Keratinocyte (primary cell): ENCODE measurements around the gene PNPLA8. TPM values are rescaled to one million over a fixed set of nuclear protein-coding genes. Genes with fewer than 3 reads are reported as not detected.

ENCODE experiments used
- DNase-seq: peaks from one replicate; pipeline ENCODE4 v3.0.0-alpha.2; 2011; ENCODE audit warnings: low read depth, missing footprints, low spot score
- FAIRE-seq: peaks from 2 replicates; lab custom pipeline; 2011; peaks lifted over from hg19 to GRCh38; lab: Jason Lieb, UNC
- H2AFZ ChIP-seq: 2 replicates; pipeline ENCODE4 v1.6.0; 2012; ENCODE audit warnings: low read length, control low read depth, inconsistent platforms; ENCODE audit not compliant: control insufficient read depth
- H3K27ac ChIP-seq: 2 replicates; pipeline ENCODE4 v1.5.1; 2011; ENCODE audit warnings: low read length; ENCODE audit not compliant: control insufficient read depth, insufficient read depth
- H3K27me3 ChIP-seq: 3 replicates; pipeline ENCODE4 v1.6.0; 2011; ENCODE audit warnings: low read length; ENCODE audit not compliant: control insufficient read depth, insufficient read depth; ENCODE audit errors: extremely low read depth
- H3K36me3 ChIP-seq, 2 experiments: 2 replicates in 1 of 2; 3 replicates in 1 of 2; pipeline ENCODE4 v1.5.1; 2011; ENCODE audit warnings: low read length in 2 of 2, mild to moderate bottlenecking in 1 of 2; ENCODE audit not compliant: control insufficient read depth in 2 of 2, insufficient read depth in 2 of 2; ENCODE audit errors: extremely low read depth in 1 of 2
- H3K4me1 ChIP-seq: 3 replicates; pipeline ENCODE4 v1.5.1; 2011; ENCODE audit warnings: low read length; ENCODE audit not compliant: control insufficient read depth, insufficient read depth; ENCODE audit errors: extremely low read depth
- H3K4me2 ChIP-seq: 3 replicates; pipeline ENCODE4 v1.6.0; 2011; ENCODE audit warnings: low read depth, low read length; ENCODE audit not compliant: control insufficient read depth, insufficient read depth; ENCODE audit errors: extremely low read depth
- H3K4me3 ChIP-seq, 3 experiments: fragments of 200-600 bp in 1 of 3; sonication (generic) in 1 of 3; 2 replicates in 2 of 3; 3 replicates in 1 of 3; pipeline ENCODE4 v1.5.1; 2011 to 2016; ENCODE audit warnings: low read length in 3 of 3, mild to moderate bottlenecking in 3 of 3, control low read depth in 2 of 3, inconsistent platforms in 1 of 3, low read depth in 1 of 3, mixed read lengths in 1 of 3, mixed run types in 1 of 3, moderate library complexity in 1 of 3; ENCODE audit not compliant: control insufficient read depth in 2 of 3, insufficient read depth in 2 of 3; ENCODE audit errors: extremely low read depth in 1 of 3
- H3K79me2 ChIP-seq: 2 replicates; pipeline ENCODE4 v1.6.0; 2012; ENCODE audit warnings: low read length; ENCODE audit not compliant: control insufficient read depth, insufficient read depth
- H3K9ac ChIP-seq: 3 replicates; pipeline ENCODE4 v1.6.0; 2011; ENCODE audit warnings: low read length; ENCODE audit not compliant: control insufficient read depth, insufficient read depth; ENCODE audit errors: extremely low read depth
- H3K9me1 ChIP-seq: 3 replicates; pipeline ENCODE4 v1.6.0; 2011; ENCODE audit warnings: low read length; ENCODE audit not compliant: control insufficient read depth, insufficient read depth; ENCODE audit errors: extremely low read depth
- H3K9me3 ChIP-seq: 2 replicates; pipeline ENCODE4 v1.5.1; 2012; ENCODE audit warnings: low read depth, low read length; ENCODE audit not compliant: control insufficient read depth
- H4K20me1 ChIP-seq: 3 replicates; pipeline ENCODE4 v1.6.0; 2011; ENCODE audit warnings: low read length; ENCODE audit not compliant: control insufficient read depth, insufficient read depth; ENCODE audit errors: extremely low read depth
- EZH2 ChIP-seq: IDR thresholded peaks from one replicate; pipeline ENCODE4 v1.6.1; 2012; ENCODE audit warnings: inconsistent platforms, mild to moderate bottlenecking, low read length, moderate library complexity
- dilution Hi-C: fragments of 300-500 bp; cut with MboI; formaldehyde crosslinking; loops from one replicate; pipeline ENCODE4 v1.7.0; 2020; ENCODE audit warnings: low sequenced_read_pairs; ENCODE audit not compliant: extremely low pct_ligation_motif_present
- polyA plus RNA-seq, 5 experiments: library from polyadenylated mRNA; depleted of rRNA in 3 of 5; stranded (reverse) in 3 of 5; stranded (forward) in 1 of 5; unstranded in 1 of 5; fragments of >200 nt; gene quantifications; 1 replicate in 1 of 5; 2 replicates in 3 of 5; 3 replicates in 1 of 5; pipeline versions ENCODE4 v1.2.1 to v1.2.3, GENCODE V29; 2011 to 2012; ENCODE audit warnings: missing spikeins in 2 of 5, low read depth in 1 of 5, low replicate concordance in 1 of 5
- TF ChIP-seq, protein P1 (sequence below), 3 experiments: IDR thresholded peaks in 1 of 3; conservative IDR thresholded peaks in 1 of 3; optimal IDR thresholded peaks in 1 of 3; 2 replicates in 2 of 3; 3 replicates in 1 of 3; pipeline versions ENCODE3 to v1.5.1; 2011; ENCODE audit warnings: low read length in 3 of 3, mild to moderate bottlenecking in 3 of 3, moderate library complexity in 2 of 3, control low read depth in 1 of 3, inconsistent platforms in 1 of 3; ENCODE audit not compliant: insufficient read depth in 2 of 3; ENCODE audit errors: extremely low read depth in 1 of 3

The PNPLA8 gene
- polyA plus RNA-seq, 1 donor (not counting 4 experiments of a cell fraction or from before 2014, with no cell fraction given): 23.1 TPM

DNA sequence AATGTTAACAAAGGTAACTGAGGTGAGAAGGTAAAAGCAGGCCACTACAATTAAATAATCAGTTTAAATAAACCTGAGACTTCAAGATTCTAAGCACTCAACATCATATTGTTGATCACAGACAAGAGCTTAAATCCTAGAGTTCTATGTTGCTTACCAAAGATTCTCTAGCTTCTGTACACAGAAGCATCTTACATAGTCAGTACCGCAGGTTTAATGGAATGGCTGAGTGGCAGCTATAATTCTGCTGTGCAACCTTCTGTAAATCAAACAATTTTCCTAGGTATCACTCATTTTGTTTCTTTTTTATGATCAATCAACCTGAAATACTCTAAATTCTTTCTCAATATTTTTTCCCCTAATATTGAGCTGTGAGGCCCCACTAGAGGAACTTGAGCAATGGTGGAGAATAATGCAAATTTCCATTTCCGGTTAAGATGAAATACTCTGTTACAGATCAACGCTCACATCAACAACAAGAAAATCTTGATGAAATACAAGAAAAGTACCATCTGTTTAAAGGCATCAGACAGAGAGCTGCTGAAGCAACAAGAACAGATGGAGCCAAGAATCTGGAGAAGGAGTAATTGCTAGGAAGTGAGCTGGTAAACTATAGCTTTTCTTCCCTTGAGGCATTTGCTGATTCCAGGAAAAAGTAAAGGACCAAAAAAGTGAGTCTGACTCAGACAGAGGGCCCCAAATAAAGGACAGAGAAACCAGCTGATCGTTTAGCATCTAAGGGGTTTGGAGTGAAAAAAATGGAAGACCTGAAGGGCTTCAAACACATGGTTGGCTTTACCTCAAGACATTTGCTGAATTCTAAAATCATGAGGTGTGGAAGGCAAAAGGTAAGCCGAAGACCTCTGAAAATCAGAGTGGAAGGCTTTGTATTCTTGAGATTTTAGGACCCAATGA, 22.6 kb downstream of the PNPLA8 start:
- Histone ChIP-seq H3K9ac (no peak overlapping the region), H2AFZ (no peak overlapping the region), H3K4me1 (no peaks in the 10 kb centered on the region), H3K27ac (no peak overlapping the region), H3K9me3 (no peaks in the 10 kb centered on the region), H4K20me1 (no peaks in the 10 kb centered on the region), H3K79me2 (no peaks in the 10 kb centered on the region), H3K36me3 (no peaks in the 10 kb centered on the region), H3K4me2 (no peak overlapping the region), H3K4me3 (no peak overlapping the region), H3K9me1 (no peaks in the 10 kb centered on the region), H3K27me3 (no peaks in the 10 kb centered on the region)
- FAIRE-seq: no peak
- no peak for TF ChIP-seq EZH2
- TF ChIP-seq, protein P1, sequence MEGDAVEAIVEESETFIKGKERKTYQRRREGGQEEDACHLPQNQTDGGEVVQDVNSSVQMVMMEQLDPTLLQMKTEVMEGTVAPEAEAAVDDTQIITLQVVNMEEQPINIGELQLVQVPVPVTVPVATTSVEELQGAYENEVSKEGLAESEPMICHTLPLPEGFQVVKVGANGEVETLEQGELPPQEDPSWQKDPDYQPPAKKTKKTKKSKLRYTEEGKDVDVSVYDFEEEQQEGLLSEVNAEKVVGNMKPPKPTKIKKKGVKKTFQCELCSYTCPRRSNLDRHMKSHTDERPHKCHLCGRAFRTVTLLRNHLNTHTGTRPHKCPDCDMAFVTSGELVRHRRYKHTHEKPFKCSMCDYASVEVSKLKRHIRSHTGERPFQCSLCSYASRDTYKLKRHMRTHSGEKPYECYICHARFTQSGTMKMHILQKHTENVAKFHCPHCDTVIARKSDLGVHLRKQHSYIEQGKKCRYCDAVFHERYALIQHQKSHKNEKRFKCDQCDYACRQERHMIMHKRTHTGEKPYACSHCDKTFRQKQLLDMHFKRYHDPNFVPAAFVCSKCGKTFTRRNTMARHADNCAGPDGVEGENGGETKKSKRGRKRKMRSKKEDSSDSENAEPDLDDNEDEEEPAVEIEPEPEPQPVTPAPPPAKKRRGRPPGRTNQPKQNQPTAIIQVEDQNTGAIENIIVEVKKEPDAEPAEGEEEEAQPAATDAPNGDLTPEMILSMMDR (optimal IDR thresholded peaks at IDR 0.05 in 1 of 3, IDR thresholded peaks at IDR 0.05 in 1 of 3, conservative IDR thresholded peaks at IDR 0.05 in 1 of 3; ENCODE audit: extremely low read depth in 1 of 3, insufficient read depth in 2 of 3, low read length in 3 of 3): no peak
- no peak for DNase-seq
- dilution Hi-C loops: no loop called here

DNA sequence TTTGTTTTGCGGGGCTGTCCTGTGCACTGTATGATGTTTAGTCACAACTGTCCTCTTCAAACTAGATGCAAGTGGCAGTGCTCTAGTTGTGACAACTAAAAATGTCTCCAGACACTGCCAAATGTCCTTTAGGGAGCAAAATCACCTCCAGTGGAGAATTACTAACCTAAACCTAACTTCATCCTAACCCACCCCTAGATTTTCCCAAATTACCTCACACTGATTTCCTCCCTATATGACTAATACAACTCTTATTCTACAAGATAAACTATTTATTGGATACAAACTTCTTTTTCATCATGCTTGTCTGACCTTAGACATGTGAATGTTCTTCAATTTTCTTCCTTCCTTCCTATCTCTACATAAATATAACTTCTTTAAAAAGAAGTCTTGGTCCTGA, 26.4 kb downstream of the PNPLA8 start:
- Histone ChIP-seq H4K20me1 (no peaks in the 10 kb centered on the region), H3K9ac (no peak overlapping the region), H3K27ac (no peak overlapping the region), H3K4me3 (no peak overlapping the region), H3K27me3 (no peaks in the 10 kb centered on the region), H3K4me2 (no peak overlapping the region), H3K9me3 (no peaks in the 10 kb centered on the region), H3K36me3 (no peaks in the 10 kb centered on the region), H3K4me1 (no peaks in the 10 kb centered on the region), H3K9me1 (no peaks in the 10 kb centered on the region), H3K79me2 (no peaks in the 10 kb centered on the region), H2AFZ (no peak overlapping the region)
- no peak for FAIRE-seq
- no peak for TF ChIP-seq EZH2
- TF ChIP-seq, protein P1 (optimal IDR thresholded peaks at IDR 0.05 in 1 of 3, IDR thresholded peaks at IDR 0.05 in 1 of 3, conservative IDR thresholded peaks at IDR 0.05 in 1 of 3; ENCODE audit: extremely low read depth in 1 of 3, insufficient read depth in 2 of 3, low read length in 3 of 3): no peak
- no peak for DNase-seq
- dilution Hi-C loops: loop anchor here (25.0 kb wide), 1 partner anchor 312 kb away; no protein-coding TSS in a partner anchor
